GM23338 (cell line): ENCODE results near the gene ITGAV. TPM values are rescaled to one million over a fixed set of nuclear protein-coding genes. Genes with fewer than 3 reads are reported as not detected.

Experiments used
- ATAC-seq: fragments of 200-7000 bp; cut with Tn5 transposase; 3 replicates; pipeline ENCODE4 v1.9.1; 2020
- DNase-seq: peaks from one replicate; pipeline ENCODE4 v3.0.0-alpha.2; 2015; ENCODE audit warnings: low spot score
- H2AFZ ChIP-seq: fragments of 200-600 bp; sonication (generic); 2 replicates; pipeline ENCODE4 v1.8.0; 2016; ENCODE audit warnings: antibody characterized with exemption, mild to moderate bottlenecking, moderate library complexity
- H3F3A ChIP-seq: fragments of 200-600 bp; sonication (generic); replicated peaks from 2 replicates; pipeline ENCODE4 v1.8.0; 2017; ENCODE audit warnings: antibody characterized with exemption, mixed run types, low read depth
- H3K27ac ChIP-seq: fragments of 200-600 bp; sonication (generic); 2 replicates; pipeline ENCODE4 v1.6.1; 2016; ENCODE audit warnings: low read depth
- H3K27me3 ChIP-seq: fragments of 200-600 bp; sonication (generic); 2 replicates; pipeline ENCODE4 v1.8.0; 2016; ENCODE audit warnings: mild to moderate bottlenecking, mixed run types, moderate library complexity; ENCODE audit not compliant: insufficient read depth
- H3K36me3 ChIP-seq: fragments of 200-600 bp; sonication (generic); 2 replicates; pipeline ENCODE4 v1.8.0; 2016; ENCODE audit warnings: mild to moderate bottlenecking; ENCODE audit not compliant: insufficient read depth
- H3K4me1 ChIP-seq: fragments of 200-600 bp; sonication (generic); 2 replicates; pipeline ENCODE4 v1.8.0; 2016; ENCODE audit warnings: mild to moderate bottlenecking, moderate library complexity; ENCODE audit not compliant: insufficient read depth
- H3K4me2 ChIP-seq: fragments of 200-600 bp; sonication (generic); 2 replicates; pipeline ENCODE4 v1.7.1; 2017; ENCODE audit warnings: mixed run types
- H3K4me3 ChIP-seq: fragments of 200-600 bp; sonication (generic); 2 replicates; pipeline ENCODE4 v1.6.1; 2016; ENCODE audit warnings: mixed run types
- H3K79me2 ChIP-seq: fragments of 200-600 bp; sonication (generic); replicated peaks from 2 replicates; pipeline ENCODE4 v1.8.0; 2017; ENCODE audit warnings: mild to moderate bottlenecking; ENCODE audit not compliant: insufficient read depth
- H3K9me2 ChIP-seq: fragments of 200-600 bp; sonication (generic); 2 replicates; pipeline ENCODE4 v1.8.0; 2017; ENCODE audit not compliant: insufficient read depth
- H4K20me1 ChIP-seq: fragments of 200-600 bp; sonication (generic); replicated peaks from 2 replicates; pipeline ENCODE4 v1.8.0; 2017; ENCODE audit warnings: mild to moderate bottlenecking; ENCODE audit not compliant: insufficient read depth
- H3K27ac Mint-ChIP-seq: 2 replicates; pipeline ENCODE4 v1.8.0; 2020; ENCODE audit warnings: inconsistent platforms, mild to moderate bottlenecking, moderate library complexity, mixed read lengths
- H3K27me3 Mint-ChIP-seq: 3 replicates; pipeline ENCODE4 v1.8.0; 2022; ENCODE audit warnings: low read depth, mild to moderate bottlenecking, moderate library complexity, mixed read lengths, inconsistent platforms; ENCODE audit not compliant: insufficient read depth, poor library complexity
- H3K36me3 Mint-ChIP-seq: 3 replicates; pipeline ENCODE4 v1.8.0; 2021; ENCODE audit warnings: low read depth, mild to moderate bottlenecking, inconsistent platforms, moderate library complexity, mixed read lengths
- H3K4me1 Mint-ChIP-seq: 3 replicates; pipeline ENCODE4 v1.8.0; 2020; ENCODE audit warnings: mild to moderate bottlenecking, inconsistent platforms, mixed read lengths
- H3K4me3 Mint-ChIP-seq: 3 replicates; pipeline ENCODE4 v1.8.0; 2021; ENCODE audit warnings: moderate library complexity, mild to moderate bottlenecking, inconsistent platforms, mixed read lengths
- H3K9me3 Mint-ChIP-seq: 3 replicates; pipeline ENCODE4 v1.8.0; 2020; ENCODE audit warnings: moderate library complexity, mild to moderate bottlenecking, inconsistent platforms, mixed read lengths
- CREB1 ChIP-seq: fragments of 250-450 bp; sonication (Bioruptor Pico); IDR thresholded peaks from 2 replicates; pipeline ENCODE4 v1.5.0; 2020; ENCODE audit warnings: low read depth, mild to moderate bottlenecking, moderate library complexity
- ETS1 ChIP-seq: IDR thresholded peaks from 2 replicates; pipeline ENCODE4 v1.6.1; 2016; ENCODE audit warnings: antibody characterized with exemption
- EZH2 ChIP-seq: fragments of 200-600 bp; sonication (generic); IDR thresholded peaks from one replicate; pipeline ENCODE4 v1.8.0; 2017; ENCODE audit warnings: antibody characterized with exemption, mild to moderate bottlenecking, low read depth; ENCODE audit not compliant: unreplicated experiment
- EZH2phosphoT487 ChIP-seq: fragments of 200-600 bp; sonication (generic); IDR thresholded peaks from one replicate; pipeline ENCODE4 v1.8.1; 2018; ENCODE audit warnings: antibody characterized with exemption; ENCODE audit not compliant: unreplicated experiment
- JUNB ChIP-seq: IDR thresholded peaks from one replicate; pipeline ENCODE4 v1.6.1; 2016; ENCODE audit warnings: antibody characterized with exemption; ENCODE audit not compliant: unreplicated experiment
- NANOG ChIP-seq: IDR thresholded peaks from 2 replicates; pipeline ENCODE4 v1.6.1; 2016; ENCODE audit warnings: antibody characterized with exemption, borderline replicate concordance
- POLR2AphosphoS5 ChIP-seq: IDR thresholded peaks from 2 replicates; pipeline ENCODE4 v1.6.1; 2016; ENCODE audit warnings: antibody characterized with exemption, low read depth
- STAT1 ChIP-seq: IDR thresholded peaks from one replicate; pipeline ENCODE4 v1.6.1; 2016; ENCODE audit warnings: antibody characterized with exemption; ENCODE audit not compliant: unreplicated experiment
- ZNF114 ChIP-seq: fragments of 250-450 bp; sonication (Bioruptor Pico); IDR thresholded peaks from 2 replicates; pipeline ENCODE4 v1.5.0; 2020; ENCODE audit warnings: mild to moderate bottlenecking, moderate library complexity
- ZNF331 ChIP-seq: fragments of 250-450 bp; sonication (Bioruptor Pico); IDR thresholded peaks from 2 replicates; pipeline ENCODE4 v1.5.0; 2020; ENCODE audit warnings: low read depth, mild to moderate bottlenecking, moderate library complexity
- polyA plus RNA-seq: library from polyadenylated mRNA; unstranded; fragments of >200 nt; fragmentation: Nextera tagmentation; extraction: Ambion mirVana; gene quantifications from 2 replicates; pipeline ENCODE4 v1.2.1, GENCODE V29; 2016
- total RNA-seq: library from RNA; depleted of rRNA; stranded (reverse); fragments of >200 nt; shearing (Covaris generic); gene quantifications from 2 replicates; pipeline ENCODE4 v1.2.3, GENCODE V29; 2014
- TF ChIP-seq, protein P1 (sequence below): IDR thresholded peaks from one replicate; pipeline ENCODE4 v1.6.1; 2018; ENCODE audit warnings: antibody characterized with exemption; ENCODE audit not compliant: unreplicated experiment
- TF ChIP-seq, protein P2 (sequence below), 2 experiments: fragments of 200-600 bp in 1 of 2; sonication (generic) in 1 of 2; conservative IDR thresholded peaks; 2 replicates each; pipeline versions ENCODE4 v1.5.1 to v1.6.1; 2016 to 2017; ENCODE audit warnings: antibody characterized with exemption in 2 of 2, low read depth in 2 of 2, mild to moderate bottlenecking in 2 of 2, moderate library complexity in 1 of 2
- TF ChIP-seq, protein P3 (sequence below): fragments of 250-450 bp; sonication (Bioruptor Pico); IDR thresholded peaks from 2 replicates; pipeline ENCODE4 v1.5.0; 2020; ENCODE audit warnings: mild to moderate bottlenecking, moderate library complexity

Gene ITGAV
- total and polyA plus RNA-seq, 2 experiments from 2014 or later, result 9.1 to 56.5 TPM

GRCh38 chr2:186725783-186726182 is 135.9 kb downstream of the ITGAV start:
- Histone ChIP-seq H2AFZ (no peak overlapping the region), H3K27me3 (no peaks in the 10 kb centered on the region), H4K20me1 (no peaks in the 10 kb centered on the region), H3K4me3 (no peak overlapping the region), H3K27ac (no peak overlapping the region), H3K4me2 (no peak overlapping the region), H3K4me1 (peaks cover 11% of the 10 kb centered on the region), H3K9me2 (no peaks in the 10 kb centered on the region), H3K36me3 (peaks cover under 1% of the 10 kb centered on the region; the same call in 1 of the 2 replicates), H3K79me2 (no peaks in the 10 kb centered on the region), H3F3A (no peaks in the 10 kb centered on the region)
- DNase-seq (no peak), ATAC-seq (no peak)
- Mint-ChIP-seq H3K36me3 (peaks cover 18% of the 10 kb centered on the region), H3K27me3 (no peaks in the 10 kb centered on the region), H3K27ac (no peak overlapping the region), H3K9me3 (peaks cover under 1% of the 10 kb centered on the region), H3K4me3 (no peak overlapping the region), H3K4me1 (peaks cover 10% of the 10 kb centered on the region)
- TF ChIP-seq JUNB, result no peak
- TF ChIP-seq EZH2, result no peak
- TF ChIP-seq EZH2phosphoT487, result no peak
- TF ChIP-seq ETS1, result no peak
- TF ChIP-seq STAT1, result no peak
- no peak for TF ChIP-seq CREB1
- TF ChIP-seq, protein P1, sequence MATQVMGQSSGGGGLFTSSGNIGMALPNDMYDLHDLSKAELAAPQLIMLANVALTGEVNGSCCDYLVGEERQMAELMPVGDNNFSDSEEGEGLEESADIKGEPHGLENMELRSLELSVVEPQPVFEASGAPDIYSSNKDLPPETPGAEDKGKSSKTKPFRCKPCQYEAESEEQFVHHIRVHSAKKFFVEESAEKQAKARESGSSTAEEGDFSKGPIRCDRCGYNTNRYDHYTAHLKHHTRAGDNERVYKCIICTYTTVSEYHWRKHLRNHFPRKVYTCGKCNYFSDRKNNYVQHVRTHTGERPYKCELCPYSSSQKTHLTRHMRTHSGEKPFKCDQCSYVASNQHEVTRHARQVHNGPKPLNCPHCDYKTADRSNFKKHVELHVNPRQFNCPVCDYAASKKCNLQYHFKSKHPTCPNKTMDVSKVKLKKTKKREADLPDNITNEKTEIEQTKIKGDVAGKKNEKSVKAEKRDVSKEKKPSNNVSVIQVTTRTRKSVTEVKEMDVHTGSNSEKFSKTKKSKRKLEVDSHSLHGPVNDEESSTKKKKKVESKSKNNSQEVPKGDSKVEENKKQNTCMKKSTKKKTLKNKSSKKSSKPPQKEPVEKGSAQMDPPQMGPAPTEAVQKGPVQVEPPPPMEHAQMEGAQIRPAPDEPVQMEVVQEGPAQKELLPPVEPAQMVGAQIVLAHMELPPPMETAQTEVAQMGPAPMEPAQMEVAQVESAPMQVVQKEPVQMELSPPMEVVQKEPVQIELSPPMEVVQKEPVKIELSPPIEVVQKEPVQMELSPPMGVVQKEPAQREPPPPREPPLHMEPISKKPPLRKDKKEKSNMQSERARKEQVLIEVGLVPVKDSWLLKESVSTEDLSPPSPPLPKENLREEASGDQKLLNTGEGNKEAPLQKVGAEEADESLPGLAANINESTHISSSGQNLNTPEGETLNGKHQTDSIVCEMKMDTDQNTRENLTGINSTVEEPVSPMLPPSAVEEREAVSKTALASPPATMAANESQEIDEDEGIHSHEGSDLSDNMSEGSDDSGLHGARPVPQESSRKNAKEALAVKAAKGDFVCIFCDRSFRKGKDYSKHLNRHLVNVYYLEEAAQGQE, result no peak
- no peak for TF ChIP-seq ZNF331 (CRISPR knock-in tag)
- no peak for TF ChIP-seq POLR2AphosphoS5
- TF ChIP-seq, protein P2, sequence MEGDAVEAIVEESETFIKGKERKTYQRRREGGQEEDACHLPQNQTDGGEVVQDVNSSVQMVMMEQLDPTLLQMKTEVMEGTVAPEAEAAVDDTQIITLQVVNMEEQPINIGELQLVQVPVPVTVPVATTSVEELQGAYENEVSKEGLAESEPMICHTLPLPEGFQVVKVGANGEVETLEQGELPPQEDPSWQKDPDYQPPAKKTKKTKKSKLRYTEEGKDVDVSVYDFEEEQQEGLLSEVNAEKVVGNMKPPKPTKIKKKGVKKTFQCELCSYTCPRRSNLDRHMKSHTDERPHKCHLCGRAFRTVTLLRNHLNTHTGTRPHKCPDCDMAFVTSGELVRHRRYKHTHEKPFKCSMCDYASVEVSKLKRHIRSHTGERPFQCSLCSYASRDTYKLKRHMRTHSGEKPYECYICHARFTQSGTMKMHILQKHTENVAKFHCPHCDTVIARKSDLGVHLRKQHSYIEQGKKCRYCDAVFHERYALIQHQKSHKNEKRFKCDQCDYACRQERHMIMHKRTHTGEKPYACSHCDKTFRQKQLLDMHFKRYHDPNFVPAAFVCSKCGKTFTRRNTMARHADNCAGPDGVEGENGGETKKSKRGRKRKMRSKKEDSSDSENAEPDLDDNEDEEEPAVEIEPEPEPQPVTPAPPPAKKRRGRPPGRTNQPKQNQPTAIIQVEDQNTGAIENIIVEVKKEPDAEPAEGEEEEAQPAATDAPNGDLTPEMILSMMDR (conservative IDR thresholded peaks at IDR 0.05; ENCODE audit: low read depth in 2 of 2), result no peak
- TF ChIP-seq, protein P3, sequence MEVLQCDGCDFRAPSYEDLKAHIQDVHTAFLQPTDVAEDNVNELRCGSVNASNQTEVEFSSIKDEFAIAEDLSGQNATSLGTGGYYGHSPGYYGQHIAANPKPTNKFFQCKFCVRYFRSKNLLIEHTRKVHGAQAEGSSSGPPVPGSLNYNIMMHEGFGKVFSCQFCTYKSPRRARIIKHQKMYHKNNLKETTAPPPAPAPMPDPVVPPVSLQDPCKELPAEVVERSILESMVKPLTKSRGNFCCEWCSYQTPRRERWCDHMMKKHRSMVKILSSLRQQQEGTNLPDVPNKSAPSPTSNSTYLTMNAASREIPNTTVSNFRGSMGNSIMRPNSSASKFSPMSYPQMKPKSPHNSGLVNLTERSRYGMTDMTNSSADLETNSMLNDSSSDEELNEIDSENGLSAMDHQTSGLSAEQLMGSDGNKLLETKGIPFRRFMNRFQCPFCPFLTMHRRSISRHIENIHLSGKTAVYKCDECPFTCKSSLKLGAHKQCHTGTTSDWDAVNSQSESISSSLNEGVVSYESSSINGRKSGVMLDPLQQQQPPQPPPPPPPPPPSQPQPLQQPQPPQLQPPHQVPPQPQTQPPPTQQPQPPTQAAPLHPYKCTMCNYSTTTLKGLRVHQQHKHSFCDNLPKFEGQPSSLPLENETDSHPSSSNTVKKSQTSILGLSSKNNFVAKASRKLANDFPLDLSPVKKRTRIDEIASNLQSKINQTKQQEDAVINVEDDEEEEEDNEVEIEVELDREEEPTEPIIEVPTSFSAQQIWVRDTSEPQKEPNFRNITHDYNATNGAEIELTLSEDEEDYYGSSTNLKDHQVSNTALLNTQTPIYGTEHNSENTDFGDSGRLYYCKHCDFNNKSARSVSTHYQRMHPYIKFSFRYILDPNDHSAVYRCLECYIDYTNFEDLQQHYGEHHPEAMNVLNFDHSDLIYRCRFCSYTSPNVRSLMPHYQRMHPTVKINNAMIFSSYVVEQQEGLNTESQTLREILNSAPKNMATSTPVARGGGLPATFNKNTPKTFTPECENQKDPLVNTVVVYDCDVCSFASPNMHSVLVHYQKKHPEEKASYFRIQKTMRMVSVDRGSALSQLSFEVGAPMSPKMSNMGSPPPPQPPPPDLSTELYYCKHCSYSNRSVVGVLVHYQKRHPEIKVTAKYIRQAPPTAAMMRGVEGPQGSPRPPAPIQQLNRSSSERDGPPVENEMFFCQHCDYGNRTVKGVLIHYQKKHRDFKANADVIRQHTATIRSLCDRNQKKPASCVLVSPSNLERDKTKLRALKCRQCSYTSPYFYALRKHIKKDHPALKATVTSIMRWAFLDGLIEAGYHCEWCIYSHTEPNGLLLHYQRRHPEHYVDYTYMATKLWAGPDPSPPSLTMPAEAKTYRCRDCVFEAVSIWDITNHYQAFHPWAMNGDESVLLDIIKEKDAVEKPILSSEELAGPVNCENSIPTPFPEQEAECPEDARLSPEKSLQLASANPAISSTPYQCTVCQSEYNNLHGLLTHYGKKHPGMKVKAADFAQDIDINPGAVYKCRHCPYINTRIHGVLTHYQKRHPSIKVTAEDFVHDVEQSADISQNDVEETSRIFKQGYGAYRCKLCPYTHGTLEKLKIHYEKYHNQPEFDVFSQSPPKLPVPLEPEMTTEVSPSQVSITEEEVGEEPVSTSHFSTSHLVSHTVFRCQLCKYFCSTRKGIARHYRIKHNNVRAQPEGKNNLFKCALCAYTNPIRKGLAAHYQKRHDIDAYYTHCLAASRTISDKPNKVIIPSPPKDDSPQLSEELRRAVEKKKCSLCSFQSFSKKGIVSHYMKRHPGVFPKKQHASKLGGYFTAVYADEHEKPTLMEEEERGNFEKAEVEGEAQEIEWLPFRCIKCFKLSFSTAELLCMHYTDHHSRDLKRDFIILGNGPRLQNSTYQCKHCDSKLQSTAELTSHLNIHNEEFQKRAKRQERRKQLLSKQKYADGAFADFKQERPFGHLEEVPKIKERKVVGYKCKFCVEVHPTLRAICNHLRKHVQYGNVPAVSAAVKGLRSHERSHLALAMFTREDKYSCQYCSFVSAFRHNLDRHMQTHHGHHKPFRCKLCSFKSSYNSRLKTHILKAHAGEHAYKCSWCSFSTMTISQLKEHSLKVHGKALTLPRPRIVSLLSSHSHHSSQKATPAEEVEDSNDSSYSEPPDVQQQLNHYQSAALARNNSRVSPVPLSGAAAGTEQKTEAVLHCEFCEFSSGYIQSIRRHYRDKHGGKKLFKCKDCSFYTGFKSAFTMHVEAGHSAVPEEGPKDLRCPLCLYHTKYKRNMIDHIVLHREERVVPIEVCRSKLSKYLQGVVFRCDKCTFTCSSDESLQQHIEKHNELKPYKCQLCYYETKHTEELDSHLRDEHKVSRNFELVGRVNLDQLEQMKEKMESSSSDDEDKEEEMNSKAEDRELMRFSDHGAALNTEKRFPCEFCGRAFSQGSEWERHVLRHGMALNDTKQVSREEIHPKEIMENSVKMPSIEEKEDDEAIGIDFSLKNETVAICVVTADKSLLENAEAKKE (CRISPR knock-in tag), result no peak
- TF ChIP-seq NANOG, result no peak
- no peak for TF ChIP-seq ZNF114 (CRISPR knock-in tag)
